HG02759 (cell line): ENCODE results near the gene UQCRQ.

ENCODE experiments used
- ATAC-seq: cut with Tn5 transposase; IDR thresholded peaks from one replicate; pipeline ENCODE4 v1.9.1; 2021; ENCODE audit warnings: mild to moderate bottlenecking, moderate library complexity; ENCODE audit not compliant: unreplicated experiment

UQCRQ gene

GRCh38 chr5:132866342-132867045 is at the start of gene UQCRQ, which contains the start of gene GDF9:
Gene UQCRQ, plus strand, starts transcription at chr5:132866642. Its CDS starts 240 bp downstream, at chr5:132866882.
Gene GDF9, minus strand, starts transcription at chr5:132866469. Its CDS starts 1,936 bp downstream, at chr5:132864533.
- ATAC-seq, result peak; percentile 99

GRCh38 chr5:132817011-132817410 is 49.4 kb upstream of the UQCRQ start:
- ATAC-seq, result no peak

DNA sequence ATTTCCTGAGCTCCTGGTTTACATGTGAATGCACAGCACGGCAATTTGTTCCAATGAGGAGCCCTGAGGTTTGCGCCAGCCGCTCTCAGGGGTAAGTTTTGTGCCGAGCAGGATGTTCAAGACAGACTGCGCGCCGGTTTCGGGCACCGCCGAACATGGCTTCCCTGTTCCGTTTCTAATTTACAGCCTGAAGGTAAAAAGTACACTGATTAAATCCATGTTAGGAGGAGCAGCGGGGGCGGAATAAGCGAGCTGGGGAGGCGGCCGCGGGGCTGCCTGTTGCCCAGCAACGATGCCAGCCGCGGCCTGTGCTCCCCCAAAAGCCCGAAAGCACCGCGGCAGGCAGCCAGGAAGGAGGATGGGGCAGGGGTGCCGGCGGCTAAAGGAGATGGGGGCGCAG is 47.0 kb upstream of the UQCRQ start:
- no peak for ATAC-seq

GRCh38 chr5:132820162-132820754 is 46.2 kb upstream of the UQCRQ start:
- peak; percentile 89 for ATAC-seq

GRCh38 chr5:132821350-132821749 is 45.1 kb upstream of the UQCRQ start:
- ATAC-seq, result no peak

GRCh38 chr5:132821791-132822190 is 44.7 kb upstream of the UQCRQ start:
- ATAC-seq, result no peak

DNA sequence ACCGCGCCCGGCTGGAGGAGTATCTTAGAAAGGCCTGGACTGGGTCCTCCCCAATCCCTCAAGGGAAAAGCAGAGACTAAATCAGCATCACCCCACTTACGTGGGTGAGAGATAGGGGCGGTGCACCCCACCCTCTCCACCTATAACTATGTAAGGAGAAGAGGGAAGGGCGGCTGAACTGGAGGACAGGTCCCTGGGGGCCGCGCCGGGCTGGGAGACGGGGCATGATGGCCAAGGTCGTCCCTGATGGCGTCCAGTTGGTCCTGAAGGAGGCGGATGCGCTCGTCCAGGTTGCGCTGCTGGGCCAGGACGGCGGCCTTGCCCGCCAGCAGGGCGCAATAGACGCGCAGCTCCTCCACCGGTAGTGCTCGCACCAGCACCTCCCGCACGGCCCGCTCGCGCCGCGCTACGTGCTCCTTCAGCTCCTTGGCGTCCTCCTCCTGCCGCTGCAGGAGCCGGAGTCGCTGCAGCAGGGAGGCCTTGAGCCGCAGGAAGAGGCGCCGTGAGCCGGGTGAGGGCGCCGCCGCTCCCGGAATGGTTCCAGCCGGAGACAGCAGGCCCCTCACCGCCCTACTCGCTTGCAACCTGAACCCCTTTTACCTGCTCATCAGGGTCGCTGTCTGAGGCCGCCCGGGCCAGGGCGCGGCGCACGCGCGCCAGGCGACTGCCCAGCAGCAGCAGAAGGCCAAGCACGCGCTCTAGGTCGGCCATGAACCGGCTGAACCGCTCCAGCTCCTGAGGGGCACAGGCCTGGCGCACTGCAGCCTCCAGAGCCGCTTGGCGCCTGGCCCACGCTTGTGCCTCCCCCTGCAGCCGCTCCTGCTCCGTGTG is 43.6 kb upstream of the UQCRQ start:
- no peak for ATAC-seq

GRCh38 chr5:132823481-132824050 is 42.9 kb upstream of the UQCRQ start:
- ATAC-seq, result no peak

DNA sequence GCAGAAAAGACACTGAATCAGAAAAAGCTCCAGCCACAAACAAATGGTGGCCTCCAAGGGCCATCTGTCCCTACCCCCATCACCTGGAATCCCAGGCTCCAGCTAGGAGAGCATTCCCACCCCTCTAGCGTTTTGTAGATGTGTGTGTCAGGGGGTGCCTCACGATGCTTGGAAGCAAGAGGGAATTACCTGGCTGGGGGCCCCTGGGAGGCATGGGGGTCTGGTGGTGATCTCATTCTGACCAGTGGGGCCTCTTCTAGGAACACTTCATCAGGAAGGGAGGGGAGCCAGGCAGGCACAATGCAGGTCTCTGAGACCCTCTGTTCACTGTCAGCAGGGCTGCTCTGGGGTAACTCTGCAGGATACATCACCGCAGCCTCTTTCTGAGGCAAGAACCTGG is 42.0 kb upstream of the UQCRQ start:
- ATAC-seq, result no peak

DNA sequence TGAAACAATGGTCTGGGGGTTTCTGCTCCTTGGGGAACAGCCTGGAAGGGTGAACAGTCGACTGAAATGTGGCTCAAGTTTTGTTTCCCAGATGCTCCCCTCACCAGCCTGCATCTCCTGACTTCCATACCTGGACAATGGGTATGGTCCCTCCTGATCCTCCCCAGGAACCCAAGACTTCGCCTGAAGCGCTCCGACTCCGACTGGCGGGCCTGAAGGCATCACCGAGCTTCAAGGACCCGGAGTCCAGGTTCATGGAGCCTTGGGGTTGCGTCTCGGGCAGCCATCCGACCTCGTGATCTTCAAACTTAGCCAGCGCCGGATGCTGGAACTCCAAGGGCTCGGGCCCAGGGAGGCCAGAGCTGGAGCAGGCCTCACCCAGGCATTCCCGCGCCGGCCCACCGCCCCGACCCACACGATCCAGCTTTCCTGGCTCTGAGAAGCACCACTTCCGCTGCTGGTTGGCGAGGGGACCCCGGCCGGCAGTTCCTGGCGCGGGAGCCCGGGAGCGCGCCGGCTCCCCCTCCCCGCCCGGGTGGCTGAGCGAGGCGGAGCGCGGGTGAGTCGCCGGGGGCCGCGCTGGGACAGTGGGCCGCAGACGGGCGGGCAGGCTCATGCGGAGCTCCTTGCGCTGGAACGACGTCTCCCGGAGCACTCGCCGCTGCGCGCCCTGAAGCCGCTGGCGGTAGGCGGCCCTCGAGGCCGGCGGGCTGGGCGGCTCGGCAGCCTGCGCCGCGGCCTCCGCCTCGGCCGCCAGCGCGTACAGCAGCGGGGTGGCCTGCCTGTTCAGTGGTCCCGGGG is 41.2 kb upstream of the UQCRQ start:
- ATAC-seq, result no peak

DNA sequence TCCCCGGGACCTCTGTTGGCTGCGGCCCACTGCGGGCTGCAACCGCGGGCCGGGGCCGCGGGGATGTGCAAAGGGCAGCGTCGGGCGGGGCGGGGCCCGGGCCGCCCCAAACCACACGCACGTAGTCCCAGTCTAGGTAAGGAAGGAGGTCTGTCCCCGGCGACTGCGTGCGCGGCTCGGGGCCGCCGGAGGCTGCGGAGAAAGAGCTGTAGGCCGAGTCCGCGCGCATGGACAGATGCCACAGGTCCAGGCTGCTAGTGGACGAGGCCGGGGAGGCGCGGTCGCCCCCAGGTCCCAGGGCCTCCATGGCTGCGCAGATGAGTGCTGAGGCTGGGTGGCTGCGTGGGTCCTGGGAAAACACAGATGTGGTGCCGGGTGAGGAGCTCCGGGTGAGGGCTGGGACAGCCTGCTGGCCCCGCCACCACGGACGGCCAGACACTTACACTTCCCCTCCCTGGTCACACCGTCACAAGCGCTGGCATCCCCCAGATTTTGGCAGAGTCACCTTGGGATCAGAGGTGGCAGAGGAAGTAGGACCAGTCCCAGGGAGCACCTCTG is 40.5 kb upstream of the UQCRQ start:
- ATAC-seq, result no peak

- no peak for ATAC-seq
Observed at GRCh38 chr5:132826424-132827082, 39.9 kb upstream of the UQCRQ start.

- ATAC-seq, result no peak
Observed at GRCh38 chr5:132827943-132828673, 38.3 kb upstream of the UQCRQ start.

DNA sequence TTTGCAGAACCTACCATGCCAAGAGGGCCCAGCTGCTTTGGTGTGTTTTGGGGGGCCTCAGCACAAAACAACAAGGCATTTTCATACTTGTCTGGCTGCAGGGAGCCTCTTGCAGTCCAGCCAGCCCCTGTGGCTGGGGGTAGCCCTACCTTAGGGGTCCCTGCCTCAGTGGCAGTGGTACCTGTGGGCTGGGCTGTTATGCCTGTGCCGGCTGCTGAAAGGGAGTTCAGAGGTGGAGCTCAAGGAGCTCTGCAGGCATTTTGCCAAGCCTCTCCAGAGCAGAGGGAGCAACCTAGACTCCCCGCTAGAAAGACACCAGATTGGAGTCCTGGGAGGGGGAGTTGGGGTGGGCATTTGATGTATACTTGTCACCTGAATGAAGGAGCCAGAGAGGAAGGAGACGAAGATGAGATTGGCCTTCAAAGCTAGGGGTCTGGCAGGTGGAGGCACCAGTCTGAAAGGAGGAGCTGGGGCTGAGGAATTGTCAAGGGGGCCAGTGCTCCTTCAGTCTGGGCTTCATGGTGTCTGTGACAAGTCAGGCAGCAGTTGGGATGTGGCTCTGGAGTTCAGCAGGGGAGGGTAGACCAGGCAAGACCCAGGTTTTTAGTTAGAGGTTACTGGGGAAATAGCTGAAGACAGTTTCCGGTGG is 37.5 kb upstream of the UQCRQ start:
- no peak for ATAC-seq

- ATAC-seq, result peak; percentile 85
Observed at GRCh38 chr5:132829742-132830435, 36.6 kb upstream of the UQCRQ start.

DNA sequence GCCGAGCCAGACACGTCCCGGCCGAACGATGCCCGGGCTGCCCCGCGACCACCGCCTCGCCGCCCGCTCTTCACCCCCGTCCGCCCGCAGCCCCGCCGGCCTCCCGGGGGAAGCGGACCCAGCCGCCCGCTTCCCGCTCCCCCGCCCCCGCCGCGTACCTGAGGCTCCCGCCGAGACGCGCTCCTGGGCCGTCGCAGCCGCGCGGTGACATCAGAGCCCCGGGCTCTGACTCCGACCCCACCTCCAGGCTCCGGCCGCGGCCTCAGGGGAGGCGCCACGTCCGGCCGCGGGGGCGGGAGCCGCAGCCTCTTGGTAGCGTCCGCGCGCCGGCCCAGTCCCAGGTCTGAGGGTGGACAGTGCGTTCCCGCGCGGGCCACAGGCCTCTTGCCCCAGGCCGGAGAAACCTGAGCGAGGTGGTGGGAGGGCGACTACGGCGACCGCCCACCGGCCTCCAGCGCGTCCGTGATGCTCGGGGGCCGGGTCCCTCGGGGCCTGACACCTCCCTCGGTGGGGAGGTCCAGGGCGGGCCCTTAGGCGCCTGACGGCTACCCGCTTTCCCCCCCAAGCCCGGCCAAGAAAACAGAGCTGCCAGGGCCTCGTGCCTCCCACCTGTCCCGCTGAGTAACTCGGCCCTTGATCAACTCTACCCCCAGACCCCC is 35.9 kb upstream of the UQCRQ start, which contains the start of gene SHROOM1:
Gene SHROOM1, minus strand, starts transcription at position 212 of the 659 bp plus-strand sequence. CDS start 4,507 bp downstream, outside the sequence.
- peak; percentile 72 for ATAC-seq
